ENCODE results near the gene SERINC1.

The SERINC1 gene

GRCh38 chr6:122432816-122433215 lies 38.8 kb downstream of the SERINC1 start:
- DNase-seq (ENCODE audit: low read depth in 2 of 2), result no peak

GRCh38 chr6:122431780-122432179 lies 39.8 kb downstream of the SERINC1 start:
- no peak for DNase-seq (ENCODE audit: low read depth in 2 of 2)

GRCh38 chr6:122429323-122429722 lies 42.3 kb downstream of the SERINC1 start:
- no peak for DNase-seq (ENCODE audit: low read depth in 2 of 2)

- DNase-seq (ENCODE audit: low read depth in 2 of 2), result no peak
These were observed 42.8 kb downstream of the SERINC1 start for GRCh38 chr6:122428781-122429180.

GRCh38 chr6:122426597-122426996 lies 45.0 kb downstream of the SERINC1 start:
- no peak for DNase-seq (ENCODE audit: low read depth in 2 of 2)

- DNase-seq (ENCODE audit: low read depth in 2 of 2), result no peak
These were observed 47.9 kb downstream of the SERINC1 start for GRCh38 chr6:122423734-122424133.

- DNase-seq (ENCODE audit: low read depth in 2 of 2), result no peak
These were observed 48.9 kb downstream of the SERINC1 start for GRCh38 chr6:122422614-122423267.

GRCh38 chr6:122422003-122422402 lies 49.6 kb downstream of the SERINC1 start:
- DNase-seq (ENCODE audit: low read depth in 2 of 2), result no peak

- no peak for DNase-seq (ENCODE audit: low read depth in 2 of 2)
These were observed 54.8 kb downstream of the SERINC1 start for GRCh38 chr6:122416825-122417224.

GRCh38 chr6:122412001-122412400 lies 59.6 kb downstream of the SERINC1 start:
- no peak for DNase-seq (ENCODE audit: low read depth in 2 of 2)

- no peak for DNase-seq (ENCODE audit: low read depth in 2 of 2)
These were observed 62.7 kb downstream of the SERINC1 start for GRCh38 chr6:122408702-122409458.

GRCh38 chr6:122408240-122408639 lies 63.4 kb downstream of the SERINC1 start:
- DNase-seq (ENCODE audit: low read depth in 2 of 2), result no peak

GRCh38 chr6:122407712-122408111 lies 63.9 kb downstream of the SERINC1 start:
- DNase-seq (ENCODE audit: low read depth in 2 of 2), result no peak

GRCh38 chr6:122406187-122406586 lies 65.4 kb downstream of the SERINC1 start:
- DNase-seq (ENCODE audit: low read depth in 2 of 2), result no peak

GRCh38 chr6:122405417-122405816 lies 66.2 kb downstream of the SERINC1 start:
- DNase-seq (ENCODE audit: low read depth in 2 of 2), result no peak

- no peak for DNase-seq (ENCODE audit: low read depth in 2 of 2)
These were observed 67.2 kb downstream of the SERINC1 start for GRCh38 chr6:122404444-122404843.

- DNase-seq (ENCODE audit: low read depth in 2 of 2), result no peak
These were observed 70.5 kb downstream of the SERINC1 start for GRCh38 chr6:122401104-122401503.

GRCh38 chr6:122400462-122401089 lies 71.0 kb downstream of the SERINC1 start:
- DNase-seq (ENCODE audit: low read depth in 2 of 2), result no peak

- DNase-seq (ENCODE audit: low read depth in 2 of 2), result no peak
These were observed 71.5 kb downstream of the SERINC1 start for GRCh38 chr6:122400121-122400450.

GRCh38 chr6:122399348-122400120 lies 72.1 kb downstream of the SERINC1 start, which contains the start of gene HSF2:
Gene HSF2, plus strand, starts transcription at chr6:122399652. Its CDS starts 86 bp downstream, at chr6:122399738.
- peak; percentile 89 to 90 for DNase-seq (ENCODE audit: low read depth in 2 of 2)

- no peak for DNase-seq (ENCODE audit: low read depth in 2 of 2)
These were observed 72.6 kb downstream of the SERINC1 start for GRCh38 chr6:122399055-122399347.

GRCh38 chr6:122394016-122394415 lies 77.6 kb downstream of the SERINC1 start:
- DNase-seq (ENCODE audit: low read depth in 2 of 2), result no peak
